Type B pancreatic cell (in vitro differentiated cells): ENCODE measurements around the gene NCKAP5L. TPM values are rescaled to one million over a fixed set of nuclear protein-coding genes. Genes with fewer than 3 reads are reported as not detected.
"Not testable (repeated sequence)": the region's sequence is repeated elsewhere in the genome, so short reads cannot be mapped to it uniquely, and the experiment has no call there.

Experiments used
- DNase-seq: peaks from one replicate; pipeline ENCODE4 v3.0.0; 2021; ENCODE audit warnings: mixed read lengths; ENCODE audit not compliant: unreplicated experiment; ENCODE audit errors: extremely low spot score
- H3K27ac Mint-ChIP-seq: 2 replicates; pipeline ENCODE4 v1.8.0; 2021; ENCODE audit warnings: mild to moderate bottlenecking, mixed read lengths
- H3K27me3 Mint-ChIP-seq: 2 replicates; pipeline ENCODE4 v1.8.0; 2021; ENCODE audit warnings: mixed read lengths
- H3K36me3 Mint-ChIP-seq: 2 replicates; pipeline ENCODE4 v1.8.0; 2021; ENCODE audit warnings: mixed read lengths
- H3K4me1 Mint-ChIP-seq: one replicate; pipeline ENCODE4 v1.8.0; 2021; ENCODE audit warnings: mixed read lengths; ENCODE audit not compliant: unreplicated experiment
- H3K4me3 Mint-ChIP-seq: 2 replicates; pipeline ENCODE4 v1.8.0; 2021; ENCODE audit warnings: mild to moderate bottlenecking, mixed read lengths
- H3K9me3 Mint-ChIP-seq: 2 replicates; pipeline ENCODE4 v1.8.0; 2021; ENCODE audit warnings: mixed read lengths
- total RNA-seq: library from RNA; stranded (reverse); gene quantifications from 2 replicates; pipeline ENCODE4 v1.2.1, GENCODE V29; 2021; ENCODE audit warnings: low replicate concordance
- TF ChIP-seq, protein P1 (sequence below): fragments of 200-600 bp; sonication (generic); conservative IDR thresholded peaks from 2 replicates; pipeline ENCODE4 v1.5.0; 2021; ENCODE audit warnings: antibody characterized with exemption, mild to moderate bottlenecking

The NCKAP5L gene
- total RNA-seq, 1 donor from 2014 or later: 28.8 TPM

DNA sequence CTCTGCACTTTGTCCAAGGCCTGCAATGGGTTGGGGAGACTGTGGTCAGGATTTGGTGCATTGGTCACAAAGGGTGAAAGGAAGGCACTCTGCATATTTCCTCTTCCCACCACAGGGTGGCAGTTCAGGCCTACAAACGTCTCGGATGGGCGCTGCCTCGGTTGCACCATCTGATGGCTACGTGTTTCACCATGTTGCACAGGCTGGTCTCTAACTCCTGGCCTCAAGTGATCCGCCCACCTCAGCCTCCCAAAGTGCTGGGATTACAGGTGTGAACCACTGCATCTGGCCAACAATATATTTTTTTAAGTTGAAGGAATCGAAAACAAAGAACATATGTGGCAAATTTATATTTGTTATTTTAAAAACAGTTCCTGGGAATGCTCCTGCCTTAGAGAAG is 51.8 kb downstream of the NCKAP5L start:
- no peaks in the 10 kb centered on the region for H3K36me3 Mint-ChIP-seq
- H3K9me3 Mint-ChIP-seq: no peaks in the 10 kb centered on the region
- H3K4me3 Mint-ChIP-seq: no peak overlapping the region
- H3K27ac Mint-ChIP-seq: peak overlapping the region; percentile 40
- TF ChIP-seq, protein P1, sequence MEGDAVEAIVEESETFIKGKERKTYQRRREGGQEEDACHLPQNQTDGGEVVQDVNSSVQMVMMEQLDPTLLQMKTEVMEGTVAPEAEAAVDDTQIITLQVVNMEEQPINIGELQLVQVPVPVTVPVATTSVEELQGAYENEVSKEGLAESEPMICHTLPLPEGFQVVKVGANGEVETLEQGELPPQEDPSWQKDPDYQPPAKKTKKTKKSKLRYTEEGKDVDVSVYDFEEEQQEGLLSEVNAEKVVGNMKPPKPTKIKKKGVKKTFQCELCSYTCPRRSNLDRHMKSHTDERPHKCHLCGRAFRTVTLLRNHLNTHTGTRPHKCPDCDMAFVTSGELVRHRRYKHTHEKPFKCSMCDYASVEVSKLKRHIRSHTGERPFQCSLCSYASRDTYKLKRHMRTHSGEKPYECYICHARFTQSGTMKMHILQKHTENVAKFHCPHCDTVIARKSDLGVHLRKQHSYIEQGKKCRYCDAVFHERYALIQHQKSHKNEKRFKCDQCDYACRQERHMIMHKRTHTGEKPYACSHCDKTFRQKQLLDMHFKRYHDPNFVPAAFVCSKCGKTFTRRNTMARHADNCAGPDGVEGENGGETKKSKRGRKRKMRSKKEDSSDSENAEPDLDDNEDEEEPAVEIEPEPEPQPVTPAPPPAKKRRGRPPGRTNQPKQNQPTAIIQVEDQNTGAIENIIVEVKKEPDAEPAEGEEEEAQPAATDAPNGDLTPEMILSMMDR: peak; percentile 87
- no peak for DNase-seq
- peaks cover 16% of the 10 kb centered on the region for H3K27me3 Mint-ChIP-seq
- H3K4me1 Mint-ChIP-seq: peaks cover 10% of the 10 kb centered on the region

- not testable (repeated sequence) for H3K4me1 Mint-ChIP-seq, H3K36me3 Mint-ChIP-seq, H3K27ac Mint-ChIP-seq, DNase-seq, H3K9me3 Mint-ChIP-seq, H3K4me3 Mint-ChIP-seq, H3K27me3 Mint-ChIP-seq
Observed at GRCh38 chr12:49773102-49773501, 55.1 kb downstream of the NCKAP5L start.

GRCh38 chr12:49767333-49767732 is 60.9 kb downstream of the NCKAP5L start:
- peaks cover 4% of the 10 kb centered on the region for H3K27me3 Mint-ChIP-seq
- H3K9me3 Mint-ChIP-seq: no peaks in the 10 kb centered on the region
- peaks cover 12% of the 10 kb centered on the region for H3K36me3 Mint-ChIP-seq
- no peaks in the 10 kb centered on the region for H3K4me1 Mint-ChIP-seq
- no peak overlapping the region for H3K27ac Mint-ChIP-seq
- no peak overlapping the region for H3K4me3 Mint-ChIP-seq
- DNase-seq: no peak
- TF ChIP-seq, protein P1: no peak

DNA sequence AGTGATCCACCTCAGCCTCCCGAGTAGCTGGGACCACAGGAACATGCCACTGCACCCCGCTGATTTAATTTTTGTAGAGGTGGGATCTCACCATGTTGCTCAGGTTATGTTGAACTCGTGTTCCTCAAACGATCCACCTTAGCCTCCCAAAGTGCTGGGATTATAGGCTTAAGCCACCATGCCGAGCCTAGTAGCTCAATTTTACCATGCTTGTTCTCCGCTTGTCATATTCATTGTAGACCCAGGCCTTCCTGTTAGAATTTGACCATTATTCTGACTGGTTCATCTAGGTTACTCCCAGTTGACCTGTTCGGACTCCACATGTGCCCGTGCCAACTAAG is 62.1 kb downstream of the NCKAP5L start:
- TF ChIP-seq, protein P1: no peak
- peaks cover 24% of the 10 kb centered on the region for H3K36me3 Mint-ChIP-seq
- no peak overlapping the region for H3K4me3 Mint-ChIP-seq
- H3K27me3 Mint-ChIP-seq: peaks cover 4% of the 10 kb centered on the region
- H3K4me1 Mint-ChIP-seq: no peaks in the 10 kb centered on the region
- DNase-seq: no peak
- H3K27ac Mint-ChIP-seq: no peak overlapping the region
- H3K9me3 Mint-ChIP-seq: no peaks in the 10 kb centered on the region

- no peaks in the 10 kb centered on the region for H3K4me1 Mint-ChIP-seq
- peaks cover 25% of the 10 kb centered on the region for H3K36me3 Mint-ChIP-seq
Observed at GRCh38 chr12:49764126-49764525, 64.1 kb downstream of the NCKAP5L start.

GRCh38 chr12:49763006-49763591 is 65.1 kb downstream of the NCKAP5L start:
- no peaks in the 10 kb centered on the region for H3K9me3 Mint-ChIP-seq
- H3K36me3 Mint-ChIP-seq: peaks cover 35% of the 10 kb centered on the region
- TF ChIP-seq, protein P1: peak; percentile 82
- no peak overlapping the region for H3K4me3 Mint-ChIP-seq
- peaks cover 4% of the 10 kb centered on the region for H3K27me3 Mint-ChIP-seq
- H3K4me1 Mint-ChIP-seq: no peaks in the 10 kb centered on the region
- DNase-seq: peak; percentile 74
- no peak overlapping the region for H3K27ac Mint-ChIP-seq

More at GRCh38 chr12:49764126-49764525, 64.1 kb downstream of the NCKAP5L start:
- Mint-ChIP-seq H3K27ac (no peak overlapping the region), H3K27me3 (peaks cover 4% of the 10 kb centered on the region), H3K9me3 (no peaks in the 10 kb centered on the region), H3K4me3 (no peak overlapping the region)
- TF ChIP-seq, protein P1: no peak
- DNase-seq: no peak
